Neuronal stem cell (in vitro differentiated cells): Measurements from ENCODE around the gene UBE2QL1.
A peak's percentile ranks its signal among the peaks of the same experiment; 100 is the strongest.

Source experiments
- DNase-seq: peaks from one replicate; pipeline ENCODE4 v3.0.0-alpha.2; 2013; ENCODE audit warnings: low spot score
- H2AFZ ChIP-seq: one replicate; pipeline ENCODE4 v1.6.1; 2013; ENCODE audit warnings: mild to moderate bottlenecking, low read length, inconsistent platforms
- H2AK5ac ChIP-seq: 2 replicates; pipeline ENCODE4 v1.6.1; 2013; ENCODE audit warnings: low read depth, mild to moderate bottlenecking, inconsistent platforms, low read length, moderate library complexity, mixed read lengths
- H2BK120ac ChIP-seq: 2 replicates; pipeline ENCODE4 v1.6.1; 2013; ENCODE audit warnings: low read depth, mild to moderate bottlenecking, inconsistent platforms, low read length, moderate library complexity, mixed read lengths
- H2BK12ac ChIP-seq: one replicate; pipeline ENCODE4 v1.6.1; 2013; ENCODE audit warnings: low read length, inconsistent platforms
- H2BK15ac ChIP-seq: 2 replicates; pipeline ENCODE4 v1.6.1; 2013; ENCODE audit warnings: mild to moderate bottlenecking, low read length, inconsistent platforms, mixed read lengths
- H2BK5ac ChIP-seq: one replicate; pipeline ENCODE4 v1.6.1; 2013; ENCODE audit warnings: inconsistent platforms, mild to moderate bottlenecking, low read length, moderate library complexity
- H3K14ac ChIP-seq: one replicate; pipeline ENCODE4 v1.6.1; 2013; ENCODE audit warnings: low read length, inconsistent platforms
- H3K18ac ChIP-seq: 2 replicates; pipeline ENCODE4 v1.6.1; 2013; ENCODE audit warnings: low read length, inconsistent platforms
- H3K23ac ChIP-seq: 2 replicates; pipeline ENCODE4 v1.6.1; 2013; ENCODE audit warnings: low read depth, mild to moderate bottlenecking, mixed read lengths, low read length, inconsistent platforms; ENCODE audit not compliant: poor library complexity
- H3K27ac ChIP-seq: replicated peaks from 3 replicates; pipeline ENCODE4 v1.5.1; 2013; ENCODE audit warnings: low read length, inconsistent platforms
- H3K27me3 ChIP-seq, 3 experiments: 2 replicates each; pipeline ENCODE4 v1.6.1; 2013; ENCODE audit warnings: low read length in 3 of 3, mild to moderate bottlenecking in 2 of 3, inconsistent platforms in 1 of 3, low read depth in 1 of 3, mixed read lengths in 1 of 3, moderate library complexity in 1 of 3; ENCODE audit not compliant: control insufficient read depth in 3 of 3, insufficient read depth in 3 of 3
- H3K36me3 ChIP-seq, 2 donors: replicated peaks in 1 of 2; 2 replicates each; pipeline ENCODE4 v1.6.1; 2013; ENCODE audit warnings: low read length in 2 of 2; ENCODE audit not compliant: control insufficient read depth in 2 of 2, insufficient read depth in 2 of 2
- H3K4ac ChIP-seq: 2 replicates; pipeline ENCODE4 v1.6.1; 2013; ENCODE audit warnings: inconsistent platforms, mild to moderate bottlenecking, low read length, moderate library complexity
- H3K4me1 ChIP-seq, 2 donors: 1 replicate in 1 of 2; 2 replicates in 1 of 2; pipeline ENCODE4 v1.6.1; 2013; ENCODE audit warnings: low read length in 2 of 2, low read depth in 1 of 2; ENCODE audit not compliant: control insufficient read depth in 2 of 2, insufficient read depth in 1 of 2
- H3K4me2 ChIP-seq: one replicate; pipeline ENCODE4 v1.6.1; 2013; ENCODE audit warnings: mild to moderate bottlenecking, low read length, inconsistent platforms; ENCODE audit not compliant: insufficient read depth, poor library complexity, severe bottlenecking
- H3K4me3 ChIP-seq, 2 donors: 2 replicates each; pipeline ENCODE4 v1.5.1; 2013; ENCODE audit warnings: low read length in 2 of 2, mild to moderate bottlenecking in 2 of 2, inconsistent platforms in 1 of 2, moderate library complexity in 1 of 2
- H3K79me1 ChIP-seq: one replicate; pipeline ENCODE4 v1.6.1; 2013; ENCODE audit warnings: low read depth, mild to moderate bottlenecking, inconsistent platforms, low read length, moderate library complexity
- H3K9ac ChIP-seq: one replicate; pipeline ENCODE4 v1.6.1; 2013; ENCODE audit warnings: mild to moderate bottlenecking, low read depth, low read length, inconsistent platforms; ENCODE audit not compliant: poor library complexity
- H3K9me3 ChIP-seq, 2 donors: replicated peaks in 1 of 2; 2 replicates each; pipeline versions ENCODE3 to v1.6.1; 2013; ENCODE audit warnings: low read length in 2 of 2, mild to moderate bottlenecking in 2 of 2, inconsistent platforms in 1 of 2, low read depth in 1 of 2, mixed read lengths in 1 of 2, moderate library complexity in 1 of 2; ENCODE audit not compliant: control insufficient read depth in 2 of 2, insufficient read depth in 1 of 2
- H4K8ac ChIP-seq: one replicate; pipeline ENCODE4 v1.6.1; 2013; ENCODE audit warnings: low read depth, mild to moderate bottlenecking, inconsistent platforms, low read length, moderate library complexity
- H4K91ac ChIP-seq: one replicate; pipeline ENCODE4 v1.6.1; 2013; ENCODE audit warnings: low read length, low read depth, mild to moderate bottlenecking, inconsistent platforms; ENCODE audit not compliant: poor library complexity
- WGBS, 2 donors: extraction: QIAGEN DNeasy Blood & Tissue Kit; methylation state at CpG; one replicate each; pipeline ENCODE4 v1.1.7; 2013; ENCODE audit warnings: missing lambda C conversion rate in 2 of 2, mixed read lengths in 1 of 2; ENCODE audit not compliant: insufficient read length in 2 of 2, insufficient replicate concordance in 1 of 2; ENCODE audit errors: extremely low coverage in 2 of 2; 5-methylcytosine and 5-hydroxymethylcytosine counted together

The UBE2QL1 gene

DNA sequence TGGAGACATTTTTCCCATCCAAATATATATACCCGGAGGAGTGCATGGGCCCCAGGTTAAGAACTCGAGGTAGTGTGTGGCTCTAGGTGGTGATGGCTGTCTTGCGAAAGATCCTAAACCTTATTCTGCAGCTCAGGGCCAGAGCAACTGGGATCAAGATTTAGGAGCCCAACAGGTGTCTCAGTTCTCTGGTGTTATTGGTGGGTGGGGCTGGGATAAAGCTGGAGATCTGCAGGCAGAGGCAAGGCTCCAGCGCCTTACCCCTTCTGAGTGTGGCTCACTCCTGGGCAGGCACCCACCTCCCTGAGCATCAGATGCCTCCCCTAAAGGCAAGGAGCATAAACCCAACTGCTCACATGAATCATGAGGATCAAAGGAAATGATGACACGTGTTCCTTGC is 11.2 kb downstream of the UBE2QL1 start:
- no peaks in the 10 kb centered on the region for H3K9me3 ChIP-seq
- H2BK5ac ChIP-seq: no peak overlapping the region
- no peak overlapping the region for H2AK5ac ChIP-seq
- no peak overlapping the region for H4K91ac ChIP-seq
- H3K4me1 ChIP-seq: no peaks in the 10 kb centered on the region
- no peak overlapping the region for H2BK12ac ChIP-seq
- no peak overlapping the region for H3K27ac ChIP-seq
- no peak for DNase-seq
- no peak overlapping the region for H4K8ac ChIP-seq
- WGBS, 2 donors: no CpG with 5 or more reads among the region's 5 CpGs
- no peak overlapping the region for H3K4ac ChIP-seq
- H2AFZ ChIP-seq: no peak overlapping the region
- H3K27me3 ChIP-seq: peaks cover 0 to 20% (median 2%) of the 10 kb centered on the region in 3 experiments
- no peaks in the 10 kb centered on the region for H3K79me1 ChIP-seq
- H3K4me2 ChIP-seq: no peak overlapping the region
- no peak overlapping the region for H3K9ac ChIP-seq
- H2BK120ac ChIP-seq: no peak overlapping the region
- H3K23ac ChIP-seq: no peak overlapping the region
- no peak overlapping the region for H2BK15ac ChIP-seq
- H3K36me3 ChIP-seq: peaks cover 0 to 3% of the 10 kb centered on the region in 2 donors
- no peak overlapping the region for H3K14ac ChIP-seq
- no peak overlapping the region for H3K18ac ChIP-seq
- no peak overlapping the region for H3K4me3 ChIP-seq

DNA sequence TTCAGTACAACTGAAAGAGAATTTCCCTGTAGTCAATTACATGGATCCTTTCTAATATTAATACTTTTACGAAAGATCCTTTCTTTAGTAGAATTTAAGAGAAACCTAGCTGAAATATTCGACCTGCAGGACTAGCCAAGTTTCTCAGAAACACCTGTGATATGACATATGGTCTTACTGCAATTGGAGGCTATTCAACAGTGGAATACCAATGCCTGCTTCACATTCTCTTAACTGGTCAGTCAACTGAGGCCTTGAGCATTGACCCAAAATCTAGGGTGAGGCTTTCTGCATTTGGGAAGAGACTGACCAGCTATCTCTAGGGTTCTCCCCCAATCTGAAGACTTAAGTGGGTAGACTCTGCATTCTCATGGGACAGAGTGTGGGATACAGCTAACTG is 12.3 kb downstream of the UBE2QL1 start:
- Histone ChIP-seq H2BK12ac (no peak overlapping the region), H3K27ac (no peak overlapping the region), H3K4me3 (no peak overlapping the region), H3K23ac (no peak overlapping the region), H3K4me2 (no peak overlapping the region), H2AK5ac (no peak overlapping the region), H4K91ac (no peak overlapping the region), H3K18ac (no peak overlapping the region), H2AFZ (no peak overlapping the region), H3K79me1 (no peaks in the 10 kb centered on the region), H3K14ac (no peak overlapping the region), H3K36me3 (peaks cover 0 to 3% of the 10 kb centered on the region in 2 donors), H2BK15ac (no peak overlapping the region), H3K4ac (no peak overlapping the region), H3K4me1 (peaks cover 0 to 4% of the 10 kb centered on the region in 2 donors), H3K27me3 (peaks cover 0 to 16% (median 2%) of the 10 kb centered on the region in 3 experiments), H4K8ac (no peak overlapping the region), H3K9ac (no peak overlapping the region), H3K9me3 (no peaks in the 10 kb centered on the region), H2BK5ac (no peak overlapping the region), H2BK120ac (no peak overlapping the region)
- WGBS, 2 donors: no CpG with 5 or more reads among the region's 2 CpGs
- no peak for DNase-seq

GRCh38 chr5:6461793-6462650 is 13.4 kb downstream of the UBE2QL1 start:
- Histone ChIP-seq H2BK5ac (peak overlapping the region; percentile 79), H3K4me1 (peaks cover 0 to 8% of the 10 kb centered on the region in 2 donors), H2BK12ac (no peak overlapping the region), H3K4me3 (no peak overlapping the region), H3K4ac (no peak overlapping the region), H3K4me2 (no peak overlapping the region), H3K27ac (no peak overlapping the region), H3K36me3 (peaks cover 0 to 3% of the 10 kb centered on the region in 2 donors), H3K18ac (no peak overlapping the region), H3K9me3 (no peaks in the 10 kb centered on the region), H2AK5ac (no peak overlapping the region), H2BK15ac (no peak overlapping the region), H4K8ac (no peak overlapping the region), H2BK120ac (no peak overlapping the region), H3K79me1 (no peaks in the 10 kb centered on the region), H3K23ac (no peak overlapping the region), H2AFZ (no peak overlapping the region), H3K27me3 (peaks cover 0 to 13% (median 0%) of the 10 kb centered on the region in 3 experiments), H3K14ac (no peak overlapping the region), H3K9ac (no peak overlapping the region), H4K91ac (no peak overlapping the region)
- no peak for DNase-seq
- WGBS, 2 donors: no CpG with 5 or more reads among the region's 17 CpGs

- no peak overlapping the region for H2AFZ ChIP-seq
- H3K14ac ChIP-seq: no peak overlapping the region
- H3K4me3 ChIP-seq: no peak overlapping the region
- H2BK120ac ChIP-seq: no peak overlapping the region
- peak overlapping the region; percentile 79 for H2BK5ac ChIP-seq
- no peak overlapping the region for H3K23ac ChIP-seq
- H3K9me3 ChIP-seq: no peaks in the 10 kb centered on the region
- no peak overlapping the region for H3K4ac ChIP-seq
- H2BK12ac ChIP-seq: no peak overlapping the region
- no peak overlapping the region for H3K27ac ChIP-seq
- H3K36me3 ChIP-seq: peaks cover 0 to under 1% of the 10 kb centered on the region in 2 donors
- H3K79me1 ChIP-seq: no peaks in the 10 kb centered on the region
- H4K8ac ChIP-seq: no peak overlapping the region
- H3K4me1 ChIP-seq: peaks cover 0 to 13% of the 10 kb centered on the region in 2 donors
- H2AK5ac ChIP-seq: no peak overlapping the region
- DNase-seq: no peak
- WGBS, 2 donors: no CpG with 5 or more reads among the region's 7 CpGs
- H3K9ac ChIP-seq: no peak overlapping the region
- peaks cover 0 to 13% (median 0%) of the 10 kb centered on the region in 3 experiments for H3K27me3 ChIP-seq
- no peak overlapping the region for H4K91ac ChIP-seq
- H3K4me2 ChIP-seq: no peak overlapping the region
- H2BK15ac ChIP-seq: no peak overlapping the region
- no peak overlapping the region for H3K18ac ChIP-seq
Measured at GRCh38 chr5:6462671-6463070, 14.0 kb downstream of the UBE2QL1 start.
